Upper lobe of right lung (tissue), 1 donor: ENCODE data around the gene UNC93A. TPM values are rescaled to one million over a fixed set of nuclear protein-coding genes. Genes with fewer than 3 reads are reported as not detected.
"Not testable (repeated sequence)": the region's sequence is repeated elsewhere in the genome, so short reads cannot be mapped to it uniquely, and the experiment has no call there.

Experiments
- ATAC-seq: fragments of 200-7000 bp; cut with Tn5 transposase; one replicate; pipeline ENCODE4 v1.9.1; 2020; ENCODE audit warnings: mild to moderate bottlenecking, moderate library complexity
- DNase-seq: peaks from one replicate; pipeline ENCODE4 v3.0.0-alpha.2; 2020
- H3K27ac ChIP-seq: fragments of 200-600 bp; one replicate; pipeline ENCODE4 v1.8.0; 2022
- H3K27me3 ChIP-seq: fragments of 200-600 bp; one replicate; pipeline ENCODE4 v1.8.0; 2022; ENCODE audit warnings: mild to moderate bottlenecking
- H3K36me3 ChIP-seq: fragments of 200-600 bp; one replicate; pipeline ENCODE4 v1.8.0; 2022
- H3K4me1 ChIP-seq: fragments of 200-600 bp; one replicate; pipeline ENCODE4 v1.8.0; 2022
- H3K4me3 ChIP-seq: fragments of 200-600 bp; one replicate; pipeline ENCODE4 v1.8.0; 2022; ENCODE audit warnings: mild to moderate bottlenecking
- H3K9me3 ChIP-seq: fragments of 200-600 bp; one replicate; pipeline ENCODE4 v1.8.0; 2022
- CTCF ChIP-seq: fragments of 200-600 bp; IDR thresholded peaks from one replicate; pipeline ENCODE4 v1.8.0; 2022; ENCODE audit warnings: antibody characterized with exemption
- intact Hi-C: fragments of 100-400 bp; cut with DNase I; formaldehyde crosslinking; loops from one replicate; pipeline ENCODE4 v1.11.0; 2022
- total RNA-seq: library from RNA; stranded (reverse); fragmentation: NEBNext Ultra II Directional; extraction: Animal tissue kit (Norgen Biotek cat#: 25700); gene quantifications from one replicate; pipeline ENCODE4 v1.2.1, GENCODE V29; 2021
- donor health status: DM: no; HTN: yes; CAD: no; lungs with severe emphysema.

Gene UNC93A
- total RNA-seq, 1 donor from 2014 or later: not detected

- intact Hi-C loops: no loop called here
- no peak for DNase-seq
- TF ChIP-seq CTCF: no peak
Observed at GRCh38 chr6:167245591-167245990, 45.5 kb upstream of the UNC93A start.

GRCh38 chr6:167247814-167248595, 43.1 kb upstream of the UNC93A start:
- no peak overlapping the region for H3K27ac ChIP-seq
- H3K9me3 ChIP-seq: no peaks in the 10 kb centered on the region
- no peak overlapping the region for H3K4me3 ChIP-seq
- no peak for DNase-seq
- H3K36me3 ChIP-seq: no peaks in the 10 kb centered on the region
- intact Hi-C loops: no loop called here
- H3K4me1 ChIP-seq: no peaks in the 10 kb centered on the region
- ATAC-seq: no peak
- no peaks in the 10 kb centered on the region for H3K27me3 ChIP-seq
- no peak for TF ChIP-seq CTCF

More at GRCh38 chr6:167245591-167245990, 45.5 kb upstream of the UNC93A start:
- Histone ChIP-seq H3K27ac (no peak overlapping the region), H3K27me3 (no peaks in the 10 kb centered on the region), H3K9me3 (no peaks in the 10 kb centered on the region), H3K4me1 (no peaks in the 10 kb centered on the region), H3K4me3 (no peak overlapping the region), H3K36me3 (no peaks in the 10 kb centered on the region)
- no peak for ATAC-seq

- H3K4me1 ChIP-seq, H3K9me3 ChIP-seq, ATAC-seq, H3K27ac ChIP-seq, H3K4me3 ChIP-seq, H3K27me3 ChIP-seq, DNase-seq, intact Hi-C loops, H3K36me3 ChIP-seq: not testable (repeated sequence)
Observed at GRCh38 chr6:167248878-167249455, 42.1 kb upstream of the UNC93A start.

- Histone ChIP-seq H3K27ac (no peak overlapping the region), H3K4me3 (no peak overlapping the region), H3K4me1 (no peaks in the 10 kb centered on the region), H3K27me3 (no peaks in the 10 kb centered on the region), H3K36me3 (no peaks in the 10 kb centered on the region), H3K9me3 (no peaks in the 10 kb centered on the region)
- DNase-seq (no peak), ATAC-seq (no peak)
- intact Hi-C loops: no loop called here
- no peak for TF ChIP-seq CTCF
Observed at GRCh38 chr6:167252271-167252670, 38.8 kb upstream of the UNC93A start.

- DNase-seq (no peak), ATAC-seq (no peak)
- H3K9me3 ChIP-seq: no peaks in the 10 kb centered on the region
- no peak overlapping the region for H3K27ac ChIP-seq
- TF ChIP-seq CTCF: no peak
- H3K4me1 ChIP-seq: no peaks in the 10 kb centered on the region
- H3K4me3 ChIP-seq: no peak overlapping the region
- H3K27me3 ChIP-seq: no peaks in the 10 kb centered on the region
- no peaks in the 10 kb centered on the region for H3K36me3 ChIP-seq
- intact Hi-C loops: no loop called here
Observed at GRCh38 chr6:167255918-167256553, 35.1 kb upstream of the UNC93A start.

- DNase-seq: no peak
- Histone ChIP-seq H3K4me3 (no peak overlapping the region), H3K4me1 (no peaks in the 10 kb centered on the region), H3K27me3 (no peaks in the 10 kb centered on the region), H3K9me3 (no peaks in the 10 kb centered on the region), H3K36me3 (no peaks in the 10 kb centered on the region), H3K27ac (no peak overlapping the region)
- intact Hi-C loops: no loop called here
- ATAC-seq: no peak
- no peak for TF ChIP-seq CTCF
Observed at GRCh38 chr6:167258646-167259045, 32.5 kb upstream of the UNC93A start.

GRCh38 chr6:167266057-167266829, 24.9 kb upstream of the UNC93A start:
- H3K4me1 ChIP-seq, H3K36me3 ChIP-seq, intact Hi-C loops, H3K27ac ChIP-seq, H3K27me3 ChIP-seq, H3K9me3 ChIP-seq, H3K4me3 ChIP-seq, DNase-seq: not testable (repeated sequence)
- peak; percentile 46 for ATAC-seq
